A673 (cell line): ENCODE data around the gene RNF125. TPM values are rescaled to one million over a fixed set of nuclear protein-coding genes. Genes with fewer than 3 reads are reported as not detected.

Experiments
- BruUV-seq: library from RNA; stranded (reverse); fragments of 400-500 nt; replicated peaks from 2 replicates; lab custom pipeline; 2021; lab: Mats Ljungman, UMichigan
- CTCF ChIA-PET: fragments of 300-600 bp; sonication (Branson Sonifier 250); formaldehyde crosslinking; loops from one replicate; lab custom pipeline; 2022; ENCODE audit warnings: antibody characterized with exemption; lab: Charles Lee
- POLR2A ChIA-PET: fragments of 300-600 bp; sonication (Branson Sonifier 250); formaldehyde crosslinking; loops from one replicate; lab custom pipeline; 2022; ENCODE audit warnings: antibody characterized with exemption; ENCODE audit not compliant: low non-redundant PET; lab: Charles Lee
- DNase-seq: peaks from one replicate; pipeline ENCODE4 v3.0.0-alpha.2; 2015; ENCODE audit warnings: low spot score
- H3K27ac ChIP-seq: fragments of 200-600 bp; sonication (generic); 2 replicates; pipeline ENCODE4 v1.5.1; 2016; ENCODE audit warnings: mixed run types, low read depth, mild to moderate bottlenecking, mixed read lengths, antibody characterized with exemption, low read length; ENCODE audit not compliant: poor library complexity, severe bottlenecking
- H3K27me3 ChIP-seq: fragments of 200-600 bp; sonication (generic); replicated peaks from 2 replicates; pipeline ENCODE4 v1.6.1; 2017; ENCODE audit warnings: mixed run types, low read depth, mild to moderate bottlenecking, mixed read lengths, antibody characterized with exemption, low read length; ENCODE audit not compliant: insufficient read depth, poor library complexity
- H3K36me3 ChIP-seq: fragments of 200-600 bp; sonication (generic); 2 replicates; pipeline ENCODE4 v1.6.1; 2016; ENCODE audit warnings: mixed run types, mild to moderate bottlenecking, mixed read lengths, antibody characterized with exemption, low read length; ENCODE audit not compliant: insufficient read depth, poor library complexity, severe bottlenecking
- H3K4me1 ChIP-seq: fragments of 200-600 bp; sonication (generic); 2 replicates; pipeline ENCODE4 v1.6.1; 2017; ENCODE audit warnings: mixed run types, mild to moderate bottlenecking, mixed read lengths, antibody characterized with exemption, low read length; ENCODE audit not compliant: insufficient read depth, poor library complexity, severe bottlenecking
- H3K4me3 ChIP-seq: fragments of 200-600 bp; sonication (generic); 2 replicates; pipeline ENCODE4 v1.5.1; 2016; ENCODE audit warnings: low read depth, mixed run types, mild to moderate bottlenecking, mixed read lengths, low read length; ENCODE audit not compliant: poor library complexity, severe bottlenecking
- H3K9me3 ChIP-seq: fragments of 200-600 bp; sonication (generic); 2 replicates; pipeline ENCODE4 v1.6.1; 2016; ENCODE audit warnings: mixed run types, low read depth, mild to moderate bottlenecking, mixed read lengths, antibody characterized with exemption, low read length; ENCODE audit not compliant: poor library complexity, severe bottlenecking
- EZH2 ChIP-seq: fragments of 200-600 bp; sonication (generic); IDR thresholded peaks from 2 replicates; pipeline ENCODE4 v1.6.1; 2017; ENCODE audit warnings: borderline replicate concordance, low read depth, mild to moderate bottlenecking, mixed read lengths, antibody characterized with exemption, low read length; ENCODE audit not compliant: poor library complexity, severe bottlenecking
- intact Hi-C: fragments of 100-400 bp; cut with micrococcal nuclease; formaldehyde crosslinking; loops from one replicate; pipeline ENCODE4 v1.10.0; 2022; ENCODE audit not compliant: unreplicated experiment
- total RNA-seq: library from RNA; stranded (reverse); gene quantifications from 2 replicates; pipeline ENCODE4 v1.2.3, GENCODE V29; 2021
- TF ChIP-seq, protein P1 (sequence below): fragments of 300-800, 200-600 bp; sonication (generic); conservative IDR thresholded peaks from 2 replicates; pipeline ENCODE4 v1.5.1; 2017; ENCODE audit warnings: low read depth, mild to moderate bottlenecking, antibody characterized with exemption, low read length, moderate library complexity, mixed read lengths

Gene RNF125
- total RNA-seq, 1 experiment from 2014 or later: 1.5 TPM

GRCh38 chr18:32040936-32041335 is 22.3 kb downstream of the RNF125 start:
- DNase-seq: no peak
- intact Hi-C loops: no loop called here
- H3K36me3 ChIP-seq: no peaks in the 10 kb centered on the region
- TF ChIP-seq EZH2: no peak
- TF ChIP-seq, protein P1, sequence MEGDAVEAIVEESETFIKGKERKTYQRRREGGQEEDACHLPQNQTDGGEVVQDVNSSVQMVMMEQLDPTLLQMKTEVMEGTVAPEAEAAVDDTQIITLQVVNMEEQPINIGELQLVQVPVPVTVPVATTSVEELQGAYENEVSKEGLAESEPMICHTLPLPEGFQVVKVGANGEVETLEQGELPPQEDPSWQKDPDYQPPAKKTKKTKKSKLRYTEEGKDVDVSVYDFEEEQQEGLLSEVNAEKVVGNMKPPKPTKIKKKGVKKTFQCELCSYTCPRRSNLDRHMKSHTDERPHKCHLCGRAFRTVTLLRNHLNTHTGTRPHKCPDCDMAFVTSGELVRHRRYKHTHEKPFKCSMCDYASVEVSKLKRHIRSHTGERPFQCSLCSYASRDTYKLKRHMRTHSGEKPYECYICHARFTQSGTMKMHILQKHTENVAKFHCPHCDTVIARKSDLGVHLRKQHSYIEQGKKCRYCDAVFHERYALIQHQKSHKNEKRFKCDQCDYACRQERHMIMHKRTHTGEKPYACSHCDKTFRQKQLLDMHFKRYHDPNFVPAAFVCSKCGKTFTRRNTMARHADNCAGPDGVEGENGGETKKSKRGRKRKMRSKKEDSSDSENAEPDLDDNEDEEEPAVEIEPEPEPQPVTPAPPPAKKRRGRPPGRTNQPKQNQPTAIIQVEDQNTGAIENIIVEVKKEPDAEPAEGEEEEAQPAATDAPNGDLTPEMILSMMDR: no peak
- no TSS peak for BruUV-seq
- no peaks in the 10 kb centered on the region for H3K27me3 ChIP-seq
- no peaks in the 10 kb centered on the region for H3K9me3 ChIP-seq
- H3K27ac ChIP-seq: no peak overlapping the region
- CTCF ChIA-PET: no interaction called here
- POLR2A ChIA-PET: no interaction called here
- no peaks in the 10 kb centered on the region for H3K4me1 ChIP-seq
- H3K4me3 ChIP-seq: no peak overlapping the region

GRCh38 chr18:32042337-32042736 is 23.7 kb downstream of the RNF125 start:
- Histone ChIP-seq H3K27me3 (no peaks in the 10 kb centered on the region), H3K9me3 (no peaks in the 10 kb centered on the region), H3K27ac (no peak overlapping the region), H3K4me1 (no peaks in the 10 kb centered on the region), H3K36me3 (no peaks in the 10 kb centered on the region), H3K4me3 (no peak overlapping the region)
- TF ChIP-seq EZH2: no peak
- TF ChIP-seq, protein P1: no peak
- no peak for DNase-seq
- ChIA-PET POLR2A (no interaction called here), CTCF (no interaction called here)
- intact Hi-C loops: no loop called here
- no TSS peak for BruUV-seq

- no peaks in the 10 kb centered on the region for H3K27me3 ChIP-seq
- CTCF ChIA-PET: interaction anchor here (0.7 kb wide), 1 partner anchor 323 kb away, joined by 3 read pairs; no protein-coding TSS in a partner anchor
- DNase-seq: peak; percentile 87
- POLR2A ChIA-PET: no interaction called here
- H3K36me3 ChIP-seq: no peaks in the 10 kb centered on the region
- H3K9me3 ChIP-seq: no peaks in the 10 kb centered on the region
- TF ChIP-seq, protein P1: no peak
- no peak for TF ChIP-seq EZH2
- intact Hi-C loops: no loop called here
- H3K27ac ChIP-seq: peak overlapping the region; percentile 9
- no TSS peak for BruUV-seq
- peaks cover 16% of the 10 kb centered on the region for H3K4me1 ChIP-seq
- H3K4me3 ChIP-seq: no peak overlapping the region
Observed at GRCh38 chr18:32048507-32049091, 30.0 kb downstream of the RNF125 start.
